ENCODE data around the gene ZNF813.
"Not testable (repeated sequence)": the region's sequence is repeated elsewhere in the genome, so short reads cannot be mapped to it uniquely, and the experiment has no call there.

ZNF813 gene

DNA sequence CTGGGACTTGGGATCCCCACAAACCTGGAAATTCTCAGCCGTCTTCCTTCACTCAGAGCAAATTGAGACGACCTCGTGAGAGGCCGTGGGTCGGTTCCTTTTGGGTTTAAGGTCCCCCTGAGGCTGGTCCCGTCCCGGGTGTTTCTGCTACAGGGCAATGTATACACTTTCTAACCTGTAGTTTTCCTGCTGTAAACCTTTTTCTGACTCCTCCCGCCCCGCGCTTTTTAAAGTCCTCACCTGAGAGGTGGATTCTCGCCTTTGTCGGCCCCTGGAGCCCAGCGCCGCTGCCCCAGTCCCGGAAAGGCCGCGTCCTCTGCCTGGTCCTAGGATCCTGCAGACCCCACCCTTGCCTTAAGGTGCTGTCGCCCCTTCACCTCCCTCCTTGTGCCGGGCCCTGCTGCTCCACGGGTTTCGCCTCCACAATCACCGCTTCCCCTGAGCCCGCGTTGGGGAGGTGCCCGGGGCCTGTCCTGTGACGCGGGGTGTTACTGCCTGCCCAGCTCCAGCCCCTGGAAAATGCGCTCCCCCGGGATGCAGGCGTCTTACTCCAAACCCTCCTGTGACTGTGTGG, 35.4 kb upstream of the ZNF813 start:
- Histone ChIP-seq H2AFZ (ENCODE audit: low read length) (no peak overlapping the region), H3K4me1 (ENCODE audit: insufficient read depth, low read length, severe bottlenecking) (peaks cover 12% of the 10 kb centered on the region), H3F3A (ENCODE audit: insufficient read depth, low read length) (no peaks in the 10 kb centered on the region), H3K27ac (ENCODE audit: low read depth, low read length, poor library complexity, severe bottlenecking) (no peak overlapping the region), H3K9ac (ENCODE audit: low read length) (peak overlapping the region; percentile 89), H3K9me3 (ENCODE audit: low read length) (0 out of 2 replicates have a peak, but pooled peaks cover 3% of the 10 kb centered on the region), H4K20me1 (ENCODE audit: insufficient read depth, low read length) (no peaks in the 10 kb centered on the region), H3K4me2 (ENCODE audit: low read length) (peak overlapping the region; percentile 94), H3K36me3 (ENCODE audit: insufficient read depth, low read length) (peaks cover 42% of the 10 kb centered on the region), H3K79me2 (ENCODE audit: insufficient read depth, low read length) (0 out of 2 replicates have a peak, but pooled peaks cover 6% of the 10 kb centered on the region), H3K4me3 (ENCODE audit: low read depth, low read length, poor library complexity, severe bottlenecking) (peak overlapping the region; percentile 78), H3K9me2 (ENCODE audit: low read depth, low read length) (no peaks in the 10 kb centered on the region), H3K27me3 (ENCODE audit: insufficient read depth, low read length) (no peaks in the 10 kb centered on the region)
- TF ChIP-seq EZH2 (IDR thresholded peaks at IDR 0.05; ENCODE audit: borderline replicate concordance, low read length) = no peak
- TF ChIP-seq, protein P1, sequence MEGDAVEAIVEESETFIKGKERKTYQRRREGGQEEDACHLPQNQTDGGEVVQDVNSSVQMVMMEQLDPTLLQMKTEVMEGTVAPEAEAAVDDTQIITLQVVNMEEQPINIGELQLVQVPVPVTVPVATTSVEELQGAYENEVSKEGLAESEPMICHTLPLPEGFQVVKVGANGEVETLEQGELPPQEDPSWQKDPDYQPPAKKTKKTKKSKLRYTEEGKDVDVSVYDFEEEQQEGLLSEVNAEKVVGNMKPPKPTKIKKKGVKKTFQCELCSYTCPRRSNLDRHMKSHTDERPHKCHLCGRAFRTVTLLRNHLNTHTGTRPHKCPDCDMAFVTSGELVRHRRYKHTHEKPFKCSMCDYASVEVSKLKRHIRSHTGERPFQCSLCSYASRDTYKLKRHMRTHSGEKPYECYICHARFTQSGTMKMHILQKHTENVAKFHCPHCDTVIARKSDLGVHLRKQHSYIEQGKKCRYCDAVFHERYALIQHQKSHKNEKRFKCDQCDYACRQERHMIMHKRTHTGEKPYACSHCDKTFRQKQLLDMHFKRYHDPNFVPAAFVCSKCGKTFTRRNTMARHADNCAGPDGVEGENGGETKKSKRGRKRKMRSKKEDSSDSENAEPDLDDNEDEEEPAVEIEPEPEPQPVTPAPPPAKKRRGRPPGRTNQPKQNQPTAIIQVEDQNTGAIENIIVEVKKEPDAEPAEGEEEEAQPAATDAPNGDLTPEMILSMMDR (IDR thresholded peaks at IDR 0.05; ENCODE audit: low read length) = no peak

- H3K9ac ChIP-seq (ENCODE audit: low read length); H3K4me3 ChIP-seq (ENCODE audit: low read depth, low read length, poor library complexity, severe bottlenecking); H3K4me2 ChIP-seq (ENCODE audit: low read length); H2AFZ ChIP-seq (ENCODE audit: low read length); H3K27ac ChIP-seq (ENCODE audit: low read depth, low read length, poor library complexity, severe bottlenecking); H3F3A ChIP-seq (ENCODE audit: insufficient read depth, low read length); H3K4me1 ChIP-seq (ENCODE audit: insufficient read depth, low read length, severe bottlenecking); H3K79me2 ChIP-seq (ENCODE audit: insufficient read depth, low read length); H3K9me3 ChIP-seq (ENCODE audit: low read length); H3K27me3 ChIP-seq (ENCODE audit: insufficient read depth, low read length); H3K9me2 ChIP-seq (ENCODE audit: low read depth, low read length); H4K20me1 ChIP-seq (ENCODE audit: insufficient read depth, low read length): not testable (repeated sequence)
- H3K36me3 ChIP-seq (ENCODE audit: insufficient read depth, low read length) = peaks cover 89% of the 10 kb centered on the region
Observed at GRCh38 chr19:53443809-53444208, 23.7 kb upstream of the ZNF813 start.

GRCh38 chr19:53447196-53447595, 20.3 kb upstream of the ZNF813 start:
- not testable (repeated sequence) for H3K4me2 ChIP-seq (ENCODE audit: low read length); H3K9me3 ChIP-seq (ENCODE audit: low read length); H3K27ac ChIP-seq (ENCODE audit: low read depth, low read length, poor library complexity, severe bottlenecking); H2AFZ ChIP-seq (ENCODE audit: low read length); H3F3A ChIP-seq (ENCODE audit: insufficient read depth, low read length); H3K79me2 ChIP-seq (ENCODE audit: insufficient read depth, low read length); H3K9me2 ChIP-seq (ENCODE audit: low read depth, low read length); H3K4me1 ChIP-seq (ENCODE audit: insufficient read depth, low read length, severe bottlenecking); H4K20me1 ChIP-seq (ENCODE audit: insufficient read depth, low read length); H3K9ac ChIP-seq (ENCODE audit: low read length); H3K27me3 ChIP-seq (ENCODE audit: insufficient read depth, low read length); H3K4me3 ChIP-seq (ENCODE audit: low read depth, low read length, poor library complexity, severe bottlenecking)
- peaks cover 92% of the 10 kb centered on the region for H3K36me3 ChIP-seq (ENCODE audit: insufficient read depth, low read length)

DNA sequence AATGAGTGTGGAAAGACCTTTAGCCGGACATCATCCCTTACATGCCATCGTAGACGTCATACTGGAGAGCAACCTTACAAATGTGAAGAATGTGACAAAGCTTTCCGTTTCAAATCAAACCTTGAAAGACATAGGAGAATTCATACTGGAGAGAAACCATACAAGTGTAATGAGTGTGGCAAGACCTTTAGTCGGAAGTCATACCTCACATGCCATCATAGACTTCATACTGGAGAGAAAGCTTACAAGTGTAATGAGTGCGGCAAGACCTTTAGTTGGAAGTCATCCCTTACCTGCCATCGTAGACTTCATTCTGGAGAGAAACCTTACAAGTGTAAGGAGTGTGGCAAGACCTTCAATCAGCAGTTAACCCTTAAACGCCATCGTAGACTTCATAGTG, 11.7 kb upstream of the ZNF813 start:
- Histone ChIP-seq H3K9me2 (ENCODE audit: low read depth, low read length) (no peaks in the 10 kb centered on the region), H3K79me2 (ENCODE audit: insufficient read depth, low read length) (no peaks in the 10 kb centered on the region), H2AFZ (ENCODE audit: low read length) (no peak overlapping the region), H3K9ac (ENCODE audit: low read length) (no peak overlapping the region), H3K4me3 (ENCODE audit: low read depth, low read length, poor library complexity, severe bottlenecking) (no peak overlapping the region), H3K36me3 (ENCODE audit: insufficient read depth, low read length) (peaks cover 63% of the 10 kb centered on the region), H3K9me3 (ENCODE audit: low read length) (peaks cover 26% of the 10 kb centered on the region), H3F3A (ENCODE audit: insufficient read depth, low read length) (no peaks in the 10 kb centered on the region), H3K27ac (ENCODE audit: low read depth, low read length, poor library complexity, severe bottlenecking) (no peak overlapping the region), H4K20me1 (ENCODE audit: insufficient read depth, low read length) (no peaks in the 10 kb centered on the region), H3K27me3 (ENCODE audit: insufficient read depth, low read length) (no peaks in the 10 kb centered on the region), H3K4me2 (ENCODE audit: low read length) (no peak overlapping the region), H3K4me1 (ENCODE audit: insufficient read depth, low read length, severe bottlenecking) (no peaks in the 10 kb centered on the region)
- TF ChIP-seq EZH2 (IDR thresholded peaks at IDR 0.05; ENCODE audit: borderline replicate concordance, low read length) = no peak
- TF ChIP-seq, protein P1 (IDR thresholded peaks at IDR 0.05; ENCODE audit: low read length) = no peak

DNA sequence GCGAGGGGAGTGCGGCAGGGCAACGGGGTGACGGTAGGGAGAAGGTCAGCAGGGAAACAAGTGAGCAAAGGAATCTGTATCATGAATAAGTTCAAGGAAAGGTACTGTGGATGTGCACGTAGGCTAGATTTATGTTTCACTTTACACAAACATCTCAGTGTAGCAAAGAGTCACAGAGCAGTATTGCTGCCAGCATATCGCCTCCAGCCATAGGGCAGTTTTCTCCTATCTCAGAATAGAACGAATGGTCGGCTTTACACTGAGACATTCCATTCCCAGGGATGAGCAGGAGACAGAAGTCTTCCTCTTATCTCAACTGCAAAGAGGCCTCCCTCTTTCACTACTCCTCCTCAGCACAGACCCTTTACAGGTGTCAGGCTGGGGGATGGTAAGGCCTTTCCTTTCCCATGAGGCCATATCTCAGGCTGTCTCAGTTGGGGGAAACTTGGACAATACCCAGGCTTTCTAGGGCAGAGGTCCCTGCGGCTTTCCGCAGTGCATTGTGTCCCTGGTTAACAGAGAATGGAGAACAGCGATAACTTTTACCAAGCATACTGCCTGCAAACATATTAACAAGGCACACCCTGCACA, 7.3 kb upstream of the ZNF813 start:
- not testable (repeated sequence) for H3K27ac ChIP-seq (ENCODE audit: low read depth, low read length, poor library complexity, severe bottlenecking); H3K4me2 ChIP-seq (ENCODE audit: low read length); H3F3A ChIP-seq (ENCODE audit: insufficient read depth, low read length); H3K79me2 ChIP-seq (ENCODE audit: insufficient read depth, low read length); H3K4me1 ChIP-seq (ENCODE audit: insufficient read depth, low read length, severe bottlenecking); H2AFZ ChIP-seq (ENCODE audit: low read length); H3K4me3 ChIP-seq (ENCODE audit: low read depth, low read length, poor library complexity, severe bottlenecking); H3K27me3 ChIP-seq (ENCODE audit: insufficient read depth, low read length); H4K20me1 ChIP-seq (ENCODE audit: insufficient read depth, low read length); H3K9ac ChIP-seq (ENCODE audit: low read length); H3K9me2 ChIP-seq (ENCODE audit: low read depth, low read length)
- Histone ChIP-seq H3K36me3 (ENCODE audit: insufficient read depth, low read length) (peaks cover 21% of the 10 kb centered on the region), H3K9me3 (ENCODE audit: low read length) (peaks cover 17% of the 10 kb centered on the region)
